ENCODE data around the gene HES7.

The HES7 gene

GRCh38 chr17:8119581-8120519, 4.1 kb downstream of the HES7 start:
- peak; percentile 28 for ATAC-seq

GRCh38 chr17:8118769-8119580, 4.9 kb downstream of the HES7 start:
- peak; percentile 71 for ATAC-seq

More at GRCh38 chr17:8119581-8120519, 4.1 kb downstream of the HES7 start:
- TF ChIP-seq PATZ1 (CRISPR knock-in tag; IDR thresholded peaks at IDR 0.05; ENCODE audit: borderline replicate concordance) = no peak; the same call in 1 of the 2 replicates
- TF ChIP-seq ZNF565 (CRISPR knock-in tag; conservative IDR thresholded peaks at IDR 0.05; ENCODE audit: low read depth) = no peak
- TF ChIP-seq SNAI2 (CRISPR knock-in tag; IDR thresholded peaks at IDR 0.05) = 0 out of 2 replicates have a peak, but pooled peaks have one; percentile 41

More at GRCh38 chr17:8118769-8119580, 4.9 kb downstream of the HES7 start:
- TF ChIP-seq BACH2 (CRISPR knock-in tag; IDR thresholded peaks at IDR 0.05; ENCODE audit: borderline replicate concordance) (no peak), SNAI2 (CRISPR knock-in tag; IDR thresholded peaks at IDR 0.05) (no peak), ARNTL (CRISPR knock-in tag; IDR thresholded peaks at IDR 0.05; ENCODE audit: borderline replicate concordance, low read depth) (no peak), TOX (CRISPR knock-in tag; IDR thresholded peaks at IDR 0.05; ENCODE audit: borderline replicate concordance) (no peak), ZNF565 (CRISPR knock-in tag; conservative IDR thresholded peaks at IDR 0.05; ENCODE audit: low read depth) (no peak), ZFP3 (CRISPR knock-in tag; IDR thresholded peaks at IDR 0.05) (no peak), ZC3H10 (CRISPR knock-in tag; IDR thresholded peaks at IDR 0.05) (no peak), POU6F1 (CRISPR knock-in tag; IDR thresholded peaks at IDR 0.05; ENCODE audit: borderline replicate concordance, low read depth) (no peak), TSHZ2 (CRISPR knock-in tag; IDR thresholded peaks at IDR 0.05) (no peak), ZFP30 (CRISPR knock-in tag; IDR thresholded peaks at IDR 0.05) (no peak), PATZ1 (CRISPR knock-in tag; IDR thresholded peaks at IDR 0.05; ENCODE audit: borderline replicate concordance) (no peak), ISL1 (CRISPR knock-in tag; IDR thresholded peaks at IDR 0.05) (no peak), CSDC2 (CRISPR knock-in tag; IDR thresholded peaks at IDR 0.05) (no peak), ZNF8 (CRISPR knock-in tag; IDR thresholded peaks at IDR 0.05) (no peak), OSR1 (CRISPR knock-in tag; IDR thresholded peaks at IDR 0.05) (no peak), RARB (CRISPR knock-in tag; IDR thresholded peaks at IDR 0.05) (no peak), PPARA (CRISPR knock-in tag; IDR thresholded peaks at IDR 0.05; ENCODE audit: borderline replicate concordance) (no peak)
